ENCODE results near the gene TEK. TPM values are rescaled to one million over a fixed set of nuclear protein-coding genes. Genes with fewer than 3 reads are reported as not detected.
"Not testable (repeated sequence)": the region's sequence is repeated elsewhere in the genome, so short reads cannot be mapped to it uniquely, and the experiment has no call there.

The TEK gene
- total RNA-seq, 1 experiment from 2014 or later: not detected

- Histone ChIP-seq H4K20me1 (ENCODE audit: insufficient read depth) (no peaks in the 10 kb centered on the region), H3K4me1 (replicated peaks; ENCODE audit: insufficient read depth) (no peaks in the 10 kb centered on the region), H3K36me3 (ENCODE audit: low read depth) (no peaks in the 10 kb centered on the region), H3K9me2 (ENCODE audit: insufficient read depth) (no peaks in the 10 kb centered on the region), H3K4me2 (no peak overlapping the region), H2AFZ (no peak overlapping the region), H3F3A (ENCODE audit: insufficient read depth, low read depth) (no peaks in the 10 kb centered on the region), H3K4me3 (no peak overlapping the region), H3K27me3 (ENCODE audit: insufficient read depth, low read depth) (no peaks in the 10 kb centered on the region), H3K79me2 (ENCODE audit: low read depth) (no peaks in the 10 kb centered on the region), H3K27ac (no peak overlapping the region), H3K9me3 (ENCODE audit: insufficient read depth, low read depth) (no peaks in the 10 kb centered on the region)
- ChIA-PET CTCF (no interaction called here), POLR2A (ENCODE audit: unreplicated experiment) (no interaction called here)
- intact Hi-C loops (cut with micrococcal nuclease; ENCODE audit: unreplicated experiment): no loop called here
- BruUV-seq (replicated peaks): no TSS peak
- no peak for DNase-seq
- TF ChIP-seq CTCF (conservative IDR thresholded peaks at IDR 0.05) (no peak), EZH2 (IDR thresholded peaks at IDR 0.05; ENCODE audit: low read depth) (no peak)
Measured at GRCh38 chr9:27212191-27212590, 103.2 kb downstream of the TEK start.

- BruUV-seq (replicated peaks): no TSS peak
- Histone ChIP-seq H3K4me3 (no peak overlapping the region), H3K27ac (no peak overlapping the region), H2AFZ (no peak overlapping the region), H3K4me1 (replicated peaks; ENCODE audit: insufficient read depth) (no peaks in the 10 kb centered on the region), H4K20me1 (ENCODE audit: insufficient read depth) (no peaks in the 10 kb centered on the region), H3F3A (ENCODE audit: insufficient read depth, low read depth) (no peaks in the 10 kb centered on the region), H3K36me3 (ENCODE audit: low read depth) (no peaks in the 10 kb centered on the region), H3K27me3 (ENCODE audit: insufficient read depth, low read depth) (no peaks in the 10 kb centered on the region), H3K79me2 (ENCODE audit: low read depth) (no peaks in the 10 kb centered on the region), H3K9me3 (ENCODE audit: insufficient read depth, low read depth) (no peaks in the 10 kb centered on the region), H3K9me2 (ENCODE audit: insufficient read depth) (no peaks in the 10 kb centered on the region), H3K4me2 (no peak overlapping the region)
- no peak for TF ChIP-seq EZH2 (IDR thresholded peaks at IDR 0.05; ENCODE audit: low read depth)
- TF ChIP-seq CTCF (conservative IDR thresholded peaks at IDR 0.05): no peak
- intact Hi-C loops (cut with micrococcal nuclease; ENCODE audit: unreplicated experiment): no loop called here
- CTCF ChIA-PET: no interaction called here
- DNase-seq: no peak
- POLR2A ChIA-PET (ENCODE audit: unreplicated experiment): no interaction called here
Measured at GRCh38 chr9:27212621-27213020, 103.6 kb downstream of the TEK start.

- Histone ChIP-seq H3K36me3 (ENCODE audit: low read depth) (no peaks in the 10 kb centered on the region), H3K27me3 (ENCODE audit: insufficient read depth, low read depth) (no peaks in the 10 kb centered on the region), H3K79me2 (ENCODE audit: low read depth) (no peaks in the 10 kb centered on the region), H3K27ac (no peak overlapping the region), H3K9me3 (ENCODE audit: insufficient read depth, low read depth) (no peaks in the 10 kb centered on the region), H3K4me2 (no peak overlapping the region), H2AFZ (no peak overlapping the region), H4K20me1 (ENCODE audit: insufficient read depth) (no peaks in the 10 kb centered on the region), H3K4me1 (replicated peaks; ENCODE audit: insufficient read depth) (peaks cover 8% of the 10 kb centered on the region; the same call in 1 of the 2 replicates), H3K4me3 (no peak overlapping the region), H3F3A (ENCODE audit: insufficient read depth, low read depth) (no peaks in the 10 kb centered on the region), H3K9me2 (ENCODE audit: insufficient read depth) (no peaks in the 10 kb centered on the region)
- POLR2A ChIA-PET (ENCODE audit: unreplicated experiment): no interaction called here
- peak in 1 of 2 experiments; percentile 37 for DNase-seq
- BruUV-seq (replicated peaks): no TSS peak
- intact Hi-C loops (cut with micrococcal nuclease; ENCODE audit: unreplicated experiment): no loop called here
- CTCF ChIA-PET: no interaction called here
- TF ChIP-seq EZH2 (IDR thresholded peaks at IDR 0.05; ENCODE audit: low read depth) (no peak), CTCF (conservative IDR thresholded peaks at IDR 0.05) (no peak)
Measured at GRCh38 chr9:27227192-27227591, 118.2 kb downstream of the TEK start.

GRCh38 chr9:27239648-27240047 lies 130.6 kb downstream of the TEK start:
- H4K20me1 ChIP-seq (ENCODE audit: insufficient read depth); intact Hi-C loops (cut with micrococcal nuclease; ENCODE audit: unreplicated experiment); H3K36me3 ChIP-seq (ENCODE audit: low read depth); H3K9me3 ChIP-seq (ENCODE audit: insufficient read depth, low read depth); H2AFZ ChIP-seq; H3K27ac ChIP-seq; H3K79me2 ChIP-seq (ENCODE audit: low read depth); H3K4me1 ChIP-seq (replicated peaks; ENCODE audit: insufficient read depth); BruUV-seq (replicated peaks); CTCF ChIA-PET; H3F3A ChIP-seq (ENCODE audit: insufficient read depth, low read depth); H3K27me3 ChIP-seq (ENCODE audit: insufficient read depth, low read depth); H3K9me2 ChIP-seq (ENCODE audit: insufficient read depth): not testable (repeated sequence)
- DNase-seq: peak in 1 of 2 experiments; percentile 27
- POLR2A ChIA-PET (ENCODE audit: unreplicated experiment): interaction anchor here (0.7 kb wide), 1 partner anchor 1218 kb away, joined by 4 read pairs; no protein-coding TSS in a partner anchor
- H3K4me3 ChIP-seq: peak overlapping the region; percentile 40; the same call in 1 of the 2 replicates
- peak overlapping the region; percentile 59 for H3K4me2 ChIP-seq

Data from PC-9 (cell line).